GM18526 (cell line): ENCODE measurements around the gene TDRD1.

Experiments used
- POLR2A ChIP-seq: IDR thresholded peaks from 3 replicates; pipeline ENCODE4 v1.6.1; 2011; ENCODE audit not compliant: insufficient read length; ENCODE audit errors: extremely low read depth

The TDRD1 gene, protein sequence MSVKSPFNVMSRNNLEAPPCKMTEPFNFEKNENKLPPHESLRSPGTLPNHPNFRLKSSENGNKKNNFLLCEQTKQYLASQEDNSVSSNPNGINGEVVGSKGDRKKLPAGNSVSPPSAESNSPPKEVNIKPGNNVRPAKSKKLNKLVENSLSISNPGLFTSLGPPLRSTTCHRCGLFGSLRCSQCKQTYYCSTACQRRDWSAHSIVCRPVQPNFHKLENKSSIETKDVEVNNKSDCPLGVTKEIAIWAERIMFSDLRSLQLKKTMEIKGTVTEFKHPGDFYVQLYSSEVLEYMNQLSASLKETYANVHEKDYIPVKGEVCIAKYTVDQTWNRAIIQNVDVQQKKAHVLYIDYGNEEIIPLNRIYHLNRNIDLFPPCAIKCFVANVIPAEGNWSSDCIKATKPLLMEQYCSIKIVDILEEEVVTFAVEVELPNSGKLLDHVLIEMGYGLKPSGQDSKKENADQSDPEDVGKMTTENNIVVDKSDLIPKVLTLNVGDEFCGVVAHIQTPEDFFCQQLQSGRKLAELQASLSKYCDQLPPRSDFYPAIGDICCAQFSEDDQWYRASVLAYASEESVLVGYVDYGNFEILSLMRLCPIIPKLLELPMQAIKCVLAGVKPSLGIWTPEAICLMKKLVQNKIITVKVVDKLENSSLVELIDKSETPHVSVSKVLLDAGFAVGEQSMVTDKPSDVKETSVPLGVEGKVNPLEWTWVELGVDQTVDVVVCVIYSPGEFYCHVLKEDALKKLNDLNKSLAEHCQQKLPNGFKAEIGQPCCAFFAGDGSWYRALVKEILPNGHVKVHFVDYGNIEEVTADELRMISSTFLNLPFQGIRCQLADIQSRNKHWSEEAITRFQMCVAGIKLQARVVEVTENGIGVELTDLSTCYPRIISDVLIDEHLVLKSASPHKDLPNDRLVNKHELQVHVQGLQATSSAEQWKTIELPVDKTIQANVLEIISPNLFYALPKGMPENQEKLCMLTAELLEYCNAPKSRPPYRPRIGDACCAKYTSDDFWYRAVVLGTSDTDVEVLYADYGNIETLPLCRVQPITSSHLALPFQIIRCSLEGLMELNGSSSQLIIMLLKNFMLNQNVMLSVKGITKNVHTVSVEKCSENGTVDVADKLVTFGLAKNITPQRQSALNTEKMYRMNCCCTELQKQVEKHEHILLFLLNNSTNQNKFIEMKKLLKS

DNA sequence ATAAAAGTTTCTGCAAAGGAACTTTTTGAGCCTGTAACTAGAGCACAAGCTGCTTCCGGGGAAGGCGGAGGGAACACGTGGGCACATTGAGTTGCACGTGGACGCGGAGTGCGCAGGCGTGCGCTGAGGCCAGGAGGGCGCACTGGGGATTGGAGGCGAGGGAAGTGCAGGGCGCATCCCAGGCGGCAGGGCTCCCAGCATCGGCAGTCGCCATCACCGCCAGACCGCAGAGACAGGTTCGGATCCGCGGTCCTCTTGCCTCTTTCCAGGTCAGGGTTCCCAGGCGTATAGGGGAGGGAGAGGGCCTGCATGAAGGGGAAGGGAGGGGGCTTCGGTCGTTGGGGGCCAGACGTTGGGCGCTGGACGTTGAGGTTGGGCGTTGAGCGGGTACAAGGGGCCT is at the start of gene TDRD1:
TSS of gene TDRD1 (plus strand) at position 206 of the 400 bp plus-strand sequence. CDS start 8,479 bp downstream, outside the sequence.
- no peak for TF ChIP-seq POLR2A

DNA sequence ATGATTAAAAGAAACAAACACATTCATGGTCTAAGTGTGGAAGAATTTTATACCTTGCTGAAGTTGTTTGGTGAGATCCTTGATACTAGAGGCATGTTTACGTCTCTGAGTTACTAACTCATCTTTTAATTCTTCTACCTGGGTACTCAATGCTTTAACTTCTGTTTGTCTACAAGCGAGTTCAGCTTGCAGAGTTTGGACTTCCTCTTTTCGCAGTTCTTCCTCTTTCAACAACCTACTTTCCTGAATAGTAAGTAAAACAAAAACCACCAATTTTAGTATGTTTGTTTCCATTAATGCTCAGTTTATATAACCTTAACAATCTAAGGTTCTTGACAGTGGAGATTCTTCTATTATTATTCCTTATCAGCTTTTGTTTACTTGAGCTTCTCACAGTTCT is 48.1 kb upstream of the TDRD1 start:
- no peak for TF ChIP-seq POLR2A

DNA sequence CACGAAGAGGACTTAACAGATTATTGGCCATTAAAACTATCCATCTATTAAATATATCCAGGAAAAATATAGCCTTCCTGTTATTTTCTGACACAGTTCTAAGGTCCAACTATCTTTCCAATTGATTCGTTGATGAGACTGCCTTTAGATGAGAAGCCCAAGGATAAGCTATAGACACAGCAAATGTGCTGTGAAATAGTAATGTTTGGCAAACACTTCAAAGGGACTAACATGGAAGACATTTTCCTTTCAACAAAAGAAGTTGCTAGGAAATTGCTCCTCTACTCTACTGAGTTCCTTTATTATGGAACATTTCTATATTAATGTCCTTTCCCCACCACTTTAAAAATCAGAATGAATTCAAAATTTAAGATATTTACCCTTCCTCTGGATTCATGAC is 43.7 kb upstream of the TDRD1 start:
- no peak for TF ChIP-seq POLR2A

DNA sequence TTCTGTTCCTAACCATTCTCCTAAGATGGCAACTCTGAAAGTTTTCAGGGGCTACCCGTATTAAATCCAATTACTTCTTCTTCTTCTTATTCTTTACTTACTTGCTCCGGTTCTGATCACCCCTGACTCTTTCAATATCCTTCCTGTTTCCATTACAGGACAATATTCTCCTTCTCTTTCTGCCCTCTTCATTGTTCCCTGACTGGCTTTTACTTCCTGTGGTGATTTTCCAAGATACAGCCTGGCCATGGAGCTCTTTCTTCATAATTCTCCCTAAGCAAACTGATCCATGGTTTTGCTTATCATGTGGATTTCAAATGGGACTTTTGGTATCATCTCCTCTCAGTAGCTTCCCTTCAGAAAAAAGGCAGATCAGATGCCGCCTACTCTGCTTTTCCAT is 40.6 kb upstream of the TDRD1 start:
- TF ChIP-seq POLR2A, result no peak

DNA sequence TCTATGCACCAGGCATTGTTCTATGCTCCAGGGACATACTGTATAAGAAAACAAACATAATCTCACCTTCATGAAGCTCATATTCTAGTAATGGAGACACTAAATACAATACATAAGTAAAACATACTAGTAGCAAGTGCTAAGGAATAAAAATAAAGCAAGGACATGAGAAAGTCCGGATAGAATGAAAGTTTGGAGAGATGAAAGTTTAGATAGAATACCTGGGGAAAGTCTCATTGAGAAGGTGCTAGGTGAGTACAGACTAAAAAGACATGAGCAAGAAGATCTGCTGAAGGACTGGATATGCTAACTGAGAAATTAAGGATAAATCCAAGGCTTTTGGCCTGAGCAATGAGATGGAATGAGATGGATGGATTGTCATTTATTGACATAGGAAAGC is 39.1 kb upstream of the TDRD1 start:
- TF ChIP-seq POLR2A, result no peak

DNA sequence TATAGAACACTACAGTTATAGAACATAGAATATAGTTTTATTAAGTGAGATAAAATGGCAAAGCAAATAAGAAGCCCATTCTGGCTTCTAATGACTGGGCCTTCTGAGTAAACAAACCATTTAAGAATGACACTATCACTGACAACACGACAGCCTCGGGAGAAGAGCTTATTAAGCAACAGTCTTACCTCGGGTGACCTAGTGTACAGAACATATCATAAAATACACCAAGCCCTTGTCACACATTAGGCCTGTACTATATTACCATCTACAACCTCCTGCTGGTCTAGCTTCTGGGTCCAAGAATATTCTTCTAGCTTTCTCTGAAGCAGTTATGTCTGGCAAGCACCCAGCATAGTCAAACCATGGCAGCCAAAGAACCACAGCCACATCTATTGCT is 37.1 kb upstream of the TDRD1 start:
- TF ChIP-seq POLR2A, result no peak

DNA sequence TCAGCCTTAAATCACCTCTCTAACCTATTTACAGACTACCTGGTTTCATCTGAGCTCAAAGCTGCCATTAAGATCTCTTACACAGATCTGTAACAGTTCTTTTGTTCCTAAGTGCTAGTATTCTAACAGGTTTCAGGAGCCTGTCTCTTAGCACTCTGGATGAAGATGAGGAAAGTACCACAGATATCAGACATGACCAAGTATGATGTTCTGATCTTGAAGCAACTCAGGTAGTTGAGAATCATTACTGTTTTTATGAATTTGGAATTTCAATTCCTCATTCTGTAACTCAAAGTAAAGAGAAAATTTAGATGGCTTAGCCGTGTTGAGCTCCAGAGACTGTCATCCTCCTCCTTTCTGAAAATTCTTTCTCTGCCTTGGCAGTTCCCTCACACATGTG is 36.0 kb upstream of the TDRD1 start:
- no peak for TF ChIP-seq POLR2A

DNA sequence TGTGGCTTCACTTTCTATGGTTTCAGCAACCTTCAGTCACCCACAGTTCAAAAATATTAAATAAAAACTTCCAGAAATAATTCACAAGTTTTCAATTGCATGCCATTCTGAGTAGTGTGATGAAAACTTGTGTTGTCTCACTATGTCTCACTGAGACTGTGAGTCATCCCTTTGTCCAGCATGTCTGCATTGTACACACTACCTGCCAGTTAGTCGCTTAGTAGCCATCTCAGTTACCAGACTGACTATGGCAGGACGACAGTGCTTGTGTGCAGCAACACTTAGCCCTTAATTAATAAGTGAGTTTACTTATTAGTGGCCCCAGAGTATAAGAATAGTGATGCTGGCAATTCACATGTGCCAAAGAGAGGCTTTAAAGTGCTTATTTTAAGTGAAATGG is 27.7 kb upstream of the TDRD1 start:
- TF ChIP-seq POLR2A, result no peak

DNA sequence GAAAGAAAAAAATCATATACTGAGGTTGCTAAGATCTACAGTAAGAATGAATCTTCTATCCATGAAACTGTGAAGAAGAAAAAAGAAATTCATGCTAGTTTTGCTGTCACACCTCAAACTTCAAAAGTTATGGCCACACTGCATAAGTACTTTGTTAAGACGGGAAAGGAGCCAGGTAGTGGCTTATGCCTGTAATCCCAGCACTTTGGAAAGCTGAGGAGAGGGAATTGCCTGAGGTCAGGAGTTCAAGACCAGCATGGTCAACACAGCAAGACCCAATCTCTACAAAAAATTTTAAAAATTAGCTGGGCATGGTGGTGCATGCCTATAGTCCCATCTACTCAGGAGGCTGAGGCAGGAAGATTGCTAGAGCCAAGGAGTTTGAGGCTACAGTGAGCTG is 27.3 kb upstream of the TDRD1 start:
- no peak for TF ChIP-seq POLR2A

DNA sequence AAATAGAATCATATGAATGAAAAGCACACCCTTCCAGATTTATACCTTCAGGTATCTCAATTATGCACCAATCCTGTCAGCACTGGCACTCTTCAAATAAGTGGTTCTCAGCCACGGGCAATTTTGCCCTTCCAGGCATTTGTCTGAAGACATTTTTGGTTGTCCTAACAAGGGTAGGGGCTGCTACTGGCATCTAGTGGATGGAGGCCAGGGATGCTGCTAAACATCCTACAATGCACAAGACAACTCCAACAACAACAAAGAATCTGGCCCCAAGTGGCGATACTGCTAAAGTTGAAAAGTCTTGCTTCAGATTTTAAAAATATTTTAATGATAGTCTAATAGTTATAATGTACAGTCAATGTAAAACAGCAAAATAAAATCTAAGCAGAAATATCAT is 21.2 kb upstream of the TDRD1 start:
- no peak for TF ChIP-seq POLR2A

DNA sequence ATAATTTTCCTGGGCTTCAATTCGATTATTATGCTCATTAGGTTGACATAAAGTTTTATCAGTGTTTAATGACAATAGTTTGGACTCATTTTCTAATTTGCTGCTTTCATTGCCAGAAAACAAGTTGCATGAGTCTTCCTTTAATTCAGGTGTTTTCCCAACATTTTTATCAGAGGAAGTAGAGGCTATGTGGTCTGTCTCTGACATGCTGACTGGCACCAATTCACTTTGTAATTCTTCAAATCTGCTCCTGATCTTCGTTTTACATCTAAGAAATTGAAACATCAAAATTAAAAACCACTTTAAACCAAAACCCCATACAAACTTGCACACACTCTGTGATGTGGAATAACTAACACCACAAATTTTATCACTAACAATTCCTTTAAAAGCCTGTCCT is 16.1 kb upstream of the TDRD1 start:
- no peak for TF ChIP-seq POLR2A

DNA sequence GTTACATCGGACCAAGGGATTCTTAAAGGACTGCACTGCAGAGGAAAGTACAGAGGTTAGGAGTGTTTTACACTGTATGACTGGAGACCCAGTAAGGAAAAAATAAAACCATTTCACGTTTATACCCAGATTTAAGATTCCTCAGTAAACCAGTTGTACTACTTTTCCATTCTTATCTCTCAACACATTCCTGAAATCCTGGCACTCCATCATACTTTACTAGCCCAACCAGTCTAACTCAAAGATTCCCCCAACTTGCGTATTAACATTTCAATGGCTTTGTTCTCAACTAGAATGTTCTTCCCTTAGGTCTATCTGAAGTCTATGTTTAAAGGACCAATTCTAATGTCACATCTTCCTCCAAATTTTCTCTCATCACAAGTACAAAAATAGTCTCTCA is 13.1 kb upstream of the TDRD1 start:
- TF ChIP-seq POLR2A, result no peak

DNA sequence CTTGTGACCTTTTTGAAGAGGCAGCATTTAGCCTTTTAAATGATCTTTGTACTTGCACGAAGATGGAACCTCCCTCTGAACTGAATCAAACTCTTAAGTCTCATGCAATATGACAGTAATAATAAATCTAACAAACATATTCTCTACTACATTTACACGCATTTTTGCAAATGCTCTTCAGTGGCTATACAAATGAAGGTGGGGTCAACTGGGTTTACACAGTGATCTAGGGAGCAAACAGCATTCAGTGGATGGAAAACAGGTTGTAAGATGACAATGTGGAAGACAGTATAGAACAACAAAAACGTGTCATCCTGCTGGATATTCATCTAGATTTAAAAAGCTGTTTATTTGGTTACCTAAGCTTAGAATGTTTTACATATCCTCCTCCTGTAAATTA is 12.7 kb upstream of the TDRD1 start:
- no peak for TF ChIP-seq POLR2A

DNA sequence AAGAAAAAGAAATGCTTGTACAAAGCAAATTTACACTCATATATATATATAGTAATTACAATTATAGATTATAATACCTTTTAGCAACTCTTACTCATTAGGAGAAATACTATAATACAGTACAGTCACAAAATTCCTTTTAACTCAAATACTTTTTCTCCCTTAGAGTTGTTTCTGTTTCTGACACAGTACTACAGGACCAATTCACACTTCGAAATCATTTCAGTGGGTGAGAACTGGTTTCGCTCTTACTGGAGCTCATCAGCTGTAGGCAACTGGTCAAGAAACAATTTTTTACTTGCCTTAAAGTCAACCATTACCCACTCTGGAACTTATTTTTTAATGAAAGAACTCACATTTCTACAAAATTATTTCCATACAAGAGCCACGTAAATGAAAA is 11.2 kb upstream of the TDRD1 start:
- TF ChIP-seq POLR2A, result no peak

DNA sequence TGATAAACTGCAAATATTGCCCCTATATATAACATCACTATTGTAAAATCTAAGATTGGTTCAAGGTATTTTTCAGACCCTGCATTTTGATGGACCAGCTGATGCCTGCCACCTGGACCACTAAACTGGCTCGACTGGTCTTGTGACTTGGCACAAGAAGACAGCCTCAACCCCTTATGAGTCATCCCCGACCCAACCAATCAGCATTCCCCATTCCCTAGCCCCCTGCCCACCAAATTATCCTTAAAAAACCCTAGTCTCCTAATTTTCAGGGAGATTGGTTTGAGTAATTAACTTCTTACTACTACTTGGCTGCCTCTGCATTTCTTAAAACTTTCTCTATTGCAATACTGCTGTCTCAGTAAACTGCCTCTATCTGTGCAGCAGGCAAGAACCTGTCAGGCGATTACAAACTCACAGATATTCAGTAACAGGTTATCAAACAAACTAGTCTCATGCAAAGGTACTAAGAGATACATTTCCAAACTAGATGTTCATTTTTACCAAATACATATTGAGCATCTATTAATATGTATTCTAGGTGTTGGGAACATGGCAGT is 10.6 kb upstream of the TDRD1 start:
- TF ChIP-seq POLR2A, result no peak
